Stimulated activated CD8-positive, alpha-beta memory T cell treated with anti-CD3 and anti-CD28 coated beads, Interleukin-4, amount 100 ng/mL, for 1 hour (primary cell): ENCODE data around the gene OSBPL8.

Experiments used
- DNase-seq, 2 donors: peaks; one replicate each; pipeline ENCODE4 v3.0.0-alpha.2; 2020; ENCODE audit warnings: low read depth in 2 of 2, low spot score in 1 of 2

Gene OSBPL8

GRCh38 chr12:76555797-76556196 lies 3.8 kb downstream of the OSBPL8 start:
- DNase-seq = no peak

GRCh38 chr12:76555231-76555767 lies 4.3 kb downstream of the OSBPL8 start:
- no peak for DNase-seq

- no peak for DNase-seq
Measured at GRCh38 chr12:76554405-76555230, 5.0 kb downstream of the OSBPL8 start.

GRCh38 chr12:76552343-76552938 lies 7.1 kb downstream of the OSBPL8 start:
- DNase-seq = no peak

- no peak for DNase-seq
Measured at GRCh38 chr12:76551482-76551888, 8.1 kb downstream of the OSBPL8 start.

- DNase-seq = no peak
Measured at GRCh38 chr12:76549131-76549530, 10.4 kb downstream of the OSBPL8 start.

GRCh38 chr12:76548222-76548837 lies 11.2 kb downstream of the OSBPL8 start:
- no peak for DNase-seq

- no peak for DNase-seq
Measured at GRCh38 chr12:76547526-76547925, 12.0 kb downstream of the OSBPL8 start.

GRCh38 chr12:76546889-76547288 lies 12.7 kb downstream of the OSBPL8 start:
- DNase-seq = no peak

GRCh38 chr12:76545486-76545885 lies 14.1 kb downstream of the OSBPL8 start:
- no peak for DNase-seq

GRCh38 chr12:76544601-76545261 lies 14.8 kb downstream of the OSBPL8 start:
- DNase-seq = no peak

GRCh38 chr12:76543813-76544347 lies 15.7 kb downstream of the OSBPL8 start:
- no peak for DNase-seq

GRCh38 chr12:76542908-76543307 lies 16.7 kb downstream of the OSBPL8 start:
- no peak for DNase-seq

- DNase-seq = no peak
Measured at GRCh38 chr12:76539727-76540126, 19.8 kb downstream of the OSBPL8 start.

- no peak for DNase-seq
Measured at GRCh38 chr12:76537923-76538322, 21.6 kb downstream of the OSBPL8 start.

GRCh38 chr12:76536546-76536945 lies 23.0 kb downstream of the OSBPL8 start:
- DNase-seq = no peak

GRCh38 chr12:76535170-76535569 lies 24.4 kb downstream of the OSBPL8 start:
- DNase-seq = no peak

- DNase-seq = no peak
Measured at GRCh38 chr12:76533331-76533730, 26.2 kb downstream of the OSBPL8 start.

GRCh38 chr12:76532520-76532919 lies 27.1 kb downstream of the OSBPL8 start:
- DNase-seq = no peak

- DNase-seq = no peak
Measured at GRCh38 chr12:76531056-76531455, 28.5 kb downstream of the OSBPL8 start.

- no peak for DNase-seq
Measured at GRCh38 chr12:76530516-76530915, 29.1 kb downstream of the OSBPL8 start.
